Measurements from ENCODE around the gene PICK1. TPM values are rescaled to one million over a fixed set of nuclear protein-coding genes. Genes with fewer than 3 reads are reported as not detected.

Gene PICK1
- total RNA-seq, 1 experiment from 2014 or later: 21.3 TPM

DNA sequence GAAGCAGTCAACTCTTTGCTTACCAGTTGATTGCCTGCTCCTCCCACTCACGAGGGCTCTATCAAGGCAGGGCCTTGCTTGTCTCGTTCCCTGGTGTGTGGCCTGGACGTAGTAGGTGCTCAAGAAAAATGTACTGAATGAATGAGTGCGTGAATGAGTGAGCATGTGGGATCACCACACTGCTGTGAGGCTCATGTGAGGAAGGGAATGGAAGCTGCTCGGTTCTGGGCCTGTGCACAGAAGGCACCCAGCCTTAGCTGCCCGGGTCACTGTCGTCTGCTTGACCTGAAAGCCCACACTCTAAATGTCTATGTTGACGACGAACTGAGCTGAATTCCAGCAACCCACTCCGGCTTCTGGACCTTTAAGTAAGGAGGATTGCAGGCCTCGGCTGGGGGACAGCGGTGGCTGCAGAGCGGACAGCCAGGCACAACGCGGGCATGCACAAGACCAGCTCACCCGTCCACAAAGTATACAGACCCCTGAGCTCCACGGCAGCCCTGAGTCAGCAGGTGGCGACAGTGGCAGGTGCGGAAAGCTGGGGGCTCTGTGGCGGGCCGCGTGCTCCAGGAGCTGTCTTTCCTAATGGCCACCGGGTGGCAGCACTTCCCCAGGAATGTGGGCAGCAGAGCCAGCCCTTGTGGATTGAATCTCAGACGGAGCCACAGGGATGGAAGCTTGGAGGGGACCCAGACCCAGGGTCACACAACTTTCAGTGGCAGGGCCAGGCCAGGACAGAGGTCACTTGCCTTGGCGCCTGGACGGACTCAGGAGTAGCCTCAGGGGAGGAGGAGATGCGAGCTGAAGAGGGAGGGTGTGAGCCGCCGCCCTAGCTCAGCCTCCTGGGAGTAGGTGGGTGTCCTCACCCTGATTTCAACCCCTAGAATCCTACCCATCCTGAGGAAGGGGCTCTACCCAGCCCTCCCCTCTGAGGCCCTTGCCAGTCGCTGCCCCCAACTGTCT is 5.0 kb upstream of the PICK1 start:
- Histone ChIP-seq H3K36me3 (ENCODE audit: control insufficient read depth, insufficient read depth, low read length) (no peaks in the 10 kb centered on the region), H3K4me3 (ENCODE audit: low read depth in 2 of 2, low read length in 2 of 2) (no peak overlapping the region), H3K4me1 (ENCODE audit: control insufficient read depth, insufficient read depth, low read length) (no peaks in the 10 kb centered on the region), H3K27me3 (ENCODE audit: control insufficient read depth, insufficient read depth, low read length) (no peaks in the 10 kb centered on the region), H3K9me3 (ENCODE audit: control insufficient read depth, insufficient read depth, low read depth, low read length) (no peaks in the 10 kb centered on the region), H3K27ac (ENCODE audit: low read length) (no peak overlapping the region; the same call in 1 of the 2 replicates)
- no peak for TF ChIP-seq TCF7L2 (IDR thresholded peaks at IDR 0.05; ENCODE audit: low read depth, low read length)
- TF ChIP-seq CTCF (IDR thresholded peaks at IDR 0.05): peak; percentile 86
- intact Hi-C loops (cut with micrococcal nuclease; ENCODE audit: unreplicated experiment): no loop called here
- ATAC-seq (peak; percentile 88), DNase-seq (ENCODE audit: low read depth, low spot score) (peak; percentile 39)
- in situ Hi-C loops (cut with HindIII; ENCODE audit: low pct_unique_long_range_greater_than_20kb, low sequenced_read_pairs): no loop called here
- ChIA-PET POLR2A (interaction anchor here (0.6 kb wide), 2 partner anchors 14 to 44 kb away, joined by 4 to 10 read pairs; no protein-coding TSS in a partner anchor), CTCF (interaction anchor here (0.5 to 1.2 kb wide), 10 partner anchors 11 to 266 kb away, joined by 3 to 7 read pairs (median 3); no protein-coding TSS in a partner anchor)
- BruUV-seq (replicated peaks): no TSS peak

DNA sequence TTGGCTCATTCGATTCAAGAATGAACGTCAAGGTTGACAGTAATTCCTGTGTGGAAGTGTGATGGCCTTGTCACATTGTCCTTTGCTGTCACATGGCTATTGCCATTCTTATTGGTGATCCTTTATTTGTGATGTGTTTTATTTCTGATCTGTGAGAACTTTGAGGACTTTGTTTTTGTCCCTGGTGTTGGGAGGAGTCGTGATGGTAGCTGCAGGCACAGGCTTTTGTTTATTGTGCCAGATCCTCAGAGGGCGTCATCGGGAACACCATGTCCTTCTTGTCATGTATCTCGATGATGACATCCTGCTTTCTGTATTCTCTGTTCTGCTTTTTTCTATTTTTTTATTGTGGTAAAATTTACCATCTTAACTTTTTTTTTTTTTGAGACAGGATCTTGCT is 5.6 kb downstream of the PICK1 start:
- in situ Hi-C loops (cut with HindIII; ENCODE audit: low pct_unique_long_range_greater_than_20kb, low sequenced_read_pairs) (no loop called here), intact Hi-C loops (cut with micrococcal nuclease; ENCODE audit: unreplicated experiment) (no loop called here)
- DNase-seq (ENCODE audit: low read depth, low spot score) (no peak), ATAC-seq (no peak)
- no peaks in the 10 kb centered on the region for H3K27me3 ChIP-seq (ENCODE audit: control insufficient read depth, insufficient read depth, low read length)
- no peaks in the 10 kb centered on the region for H3K9me3 ChIP-seq (ENCODE audit: control insufficient read depth, insufficient read depth, low read depth, low read length)
- H3K27ac ChIP-seq (ENCODE audit: low read length): no peak overlapping the region
- TF ChIP-seq TCF7L2 (IDR thresholded peaks at IDR 0.05; ENCODE audit: low read depth, low read length) (no peak), CTCF (IDR thresholded peaks at IDR 0.05) (no peak), POLR2AphosphoS5 (IDR thresholded peaks at IDR 0.05; ENCODE audit: low read depth, low read length) (no peak), REST (IDR thresholded peaks at IDR 0.05; ENCODE audit: insufficient read depth in 1 of 2, low read depth in 2 of 2, low read length in 1 of 2) (no peak), SIN3A (IDR thresholded peaks at IDR 0.05; ENCODE audit: borderline replicate concordance, insufficient read depth, low read depth, low read length) (no peak)
- ChIA-PET POLR2A (no interaction called here), CTCF (no interaction called here)
- peaks cover 2% of the 10 kb centered on the region for H3K4me1 ChIP-seq (ENCODE audit: control insufficient read depth, insufficient read depth, low read length)
- H3K36me3 ChIP-seq (ENCODE audit: control insufficient read depth, insufficient read depth, low read length): peaks cover under 1% of the 10 kb centered on the region; the same call in 1 of the 2 replicates
- no peak overlapping the region for H3K4me3 ChIP-seq (ENCODE audit: low read depth in 2 of 2, low read length in 2 of 2)
- BruUV-seq (replicated peaks): no TSS peak
